ENCODE results near the gene AFF4. TPM values are rescaled to one million over a fixed set of nuclear protein-coding genes. Genes with fewer than 3 reads are reported as not detected.
"Not testable (repeated sequence)": the region's sequence is repeated elsewhere in the genome, so short reads cannot be mapped to it uniquely, and the experiment has no call there.

AFF4 gene
- 10 to 100 TPM; 75.2 to 86.1 TPM for total RNA-seq
- polyA plus RNA-seq (ENCODE audit: insufficient read length in 6 of 6), result 10 to 100 TPM; 59.5 to 68.9 (median 63.2) TPM
- long read RNA-seq, donor 1, full-length matches to known transcripts, result 4 of 46 reads
- long read RNA-seq, donor 1, partial matches to known transcripts, result 42 of 46 reads
- long read RNA-seq, donor 1, other reads (novel, unspliced or antisense), result 0 of 46 reads
- long read RNA-seq, donor 2, partial matches to known transcripts, result 16 of 17 reads
- long read RNA-seq, donor 2, other reads (novel, unspliced or antisense), result 0 of 17 reads
- long read RNA-seq, donor 3, partial matches to known transcripts, result 6 of 7 reads
- long read RNA-seq, donor 3, other reads (novel, unspliced or antisense), result 0 of 7 reads
- long read RNA-seq, donor 4, partial matches to known transcripts, result 5 of 9 reads
- long read RNA-seq, donor 4, other reads (novel, unspliced or antisense), result 3 of 9 reads
- long read RNA-seq, donor 5, partial matches to known transcripts, result 20 of 21 reads
- long read RNA-seq, donor 5, other reads (novel, unspliced or antisense), result 0 of 21 reads
- long read RNA-seq, donor 6, partial matches to known transcripts, result 9 of 9 reads
- long read RNA-seq, donor 6, other reads (novel, unspliced or antisense), result 0 of 9 reads
- long read RNA-seq, donor 7, partial matches to known transcripts, result 0 of 1 reads
- long read RNA-seq, donor 7, other reads (novel, unspliced or antisense), result 0 of 1 reads
- long read RNA-seq, donor 8, full-length matches to known transcripts, result 3 of 3 reads
- long read RNA-seq, donor 8, partial matches to known transcripts, result 0 of 3 reads
- long read RNA-seq, donor 8, other reads (novel, unspliced or antisense), result 0 of 3 reads
- long read RNA-seq, donor 9, result 0 reads
- long read RNA-seq, donor 10, partial matches to known transcripts, result 3 of 6 reads
- long read RNA-seq, donor 10, other reads (novel, unspliced or antisense), result 2 of 6 reads
- long read RNA-seq, donor 11, partial matches to known transcripts, result 9 of 11 reads
- long read RNA-seq, donor 11, other reads (novel, unspliced or antisense), result 0 of 11 reads
- long read RNA-seq, donor 12, full-length matches to known transcripts, result 2 of 9 reads
- long read RNA-seq, donor 12, partial matches to known transcripts, result 7 of 9 reads
- long read RNA-seq, donor 12, other reads (novel, unspliced or antisense), result 0 of 9 reads

- peak in 1 of 2 donors; percentile 8 for TF ChIP-seq CTCF (IDR thresholded peaks at IDR 0.05)
- no peaks in the 10 kb centered on the region for H3K9me3 ChIP-seq
- no peaks in the 10 kb centered on the region for H3K36me3 ChIP-seq
- DNase-seq (peak; percentile 97 to 100 (median 98)), ATAC-seq (peak; percentile 94)
- intact Hi-C loops (cut with DNase I), result no loop called here
- H3K4me1 ChIP-seq, result peaks cover 11 to 28% of the 10 kb centered on the region in 2 donors
- H3K4me3 ChIP-seq, result peak within 1 kb of the TSS; percentile 83 to 89
- peak within 1 kb of the TSS; percentile 96 to 99 for H3K27ac ChIP-seq
- H3K27me3 ChIP-seq, result no peaks in the 10 kb centered on the region
Observed at GRCh38 chr5:132963171-132964104, at the start of gene AFF4. Gene AFF4 (minus strand): TSS chr5:132963634. CDS start chr5:132937189, 26,445 bp downstream.

- DNase-seq; H3K4me1 ChIP-seq; H3K9me3 ChIP-seq; ATAC-seq; intact Hi-C loops (cut with DNase I); H3K27me3 ChIP-seq; H3K4me3 ChIP-seq; H3K27ac ChIP-seq: not testable (repeated sequence)
- H3K36me3 ChIP-seq, result peaks cover 0 to 41% of the 10 kb centered on the region in 2 donors
Observed at GRCh38 chr5:133008455-133008854, 45.0 kb upstream of the AFF4 start.

- H3K9me3 ChIP-seq, result no peaks in the 10 kb centered on the region
- H3K27me3 ChIP-seq, result no peaks in the 10 kb centered on the region
- H3K36me3 ChIP-seq, result peaks cover 0 to 56% of the 10 kb centered on the region in 2 donors
- ATAC-seq (no peak), DNase-seq (no peak)
- H3K4me3 ChIP-seq, result no peak overlapping the region
- TF ChIP-seq CTCF (IDR thresholded peaks at IDR 0.05), result no peak
- intact Hi-C loops (cut with DNase I), result no loop called here
- H3K27ac ChIP-seq, result no peak overlapping the region
- H3K4me1 ChIP-seq, result no peaks in the 10 kb centered on the region
Observed at GRCh38 chr5:133006653-133007052, 43.2 kb upstream of the AFF4 start.

- no peak for ATAC-seq
- intact Hi-C loops (cut with DNase I), result no loop called here
- Histone ChIP-seq H3K27ac (no peak overlapping the region), H3K4me3 (no peak overlapping the region), H3K9me3 (no peaks in the 10 kb centered on the region), H3K36me3 (peaks cover 0 to 40% of the 10 kb centered on the region in 2 donors), H3K4me1 (no peaks in the 10 kb centered on the region), H3K27me3 (no peaks in the 10 kb centered on the region)
- DNase-seq, result no peak
- TF ChIP-seq CTCF (IDR thresholded peaks at IDR 0.05), result no peak
Observed at GRCh38 chr5:132999246-132999645, 35.8 kb upstream of the AFF4 start.

- Histone ChIP-seq H3K36me3 (peaks cover 0 to 33% of the 10 kb centered on the region in 2 donors), H3K4me1 (no peaks in the 10 kb centered on the region), H3K4me3 (no peak overlapping the region), H3K27me3 (no peaks in the 10 kb centered on the region), H3K27ac (no peak overlapping the region), H3K9me3 (no peaks in the 10 kb centered on the region)
- intact Hi-C loops (cut with DNase I), result no loop called here
- DNase-seq (no peak), ATAC-seq (no peak)
- TF ChIP-seq CTCF (IDR thresholded peaks at IDR 0.05), result no peak
Observed at GRCh38 chr5:132998556-132998955, 35.1 kb upstream of the AFF4 start.
